Left lung (tissue), 10 donors: ENCODE data around the gene KIAA0232. TPM values are rescaled to one million over a fixed set of nuclear protein-coding genes. Genes with fewer than 3 reads are reported as not detected.

Experiments
- ATAC-seq: fragments of 200-7000 bp; cut with Tn5 transposase; one replicate; pipeline ENCODE4 v1.9.1; 2020; ENCODE audit warnings: moderate library complexity
- DNase-seq, 4 donors: peaks; one replicate each; pipeline ENCODE4 v3.0.0-alpha.2; 2013 to 2020
- H3K27ac ChIP-seq, 2 donors: fragments of 200-600 bp; sonication (generic) in 1 of 2; one replicate each; pipeline versions ENCODE4 v1.5.0 to v1.8.0; 2020 to 2021
- H3K27me3 ChIP-seq, 2 donors: fragments of 200-600 bp; sonication (generic) in 1 of 2; one replicate each; pipeline versions ENCODE4 v1.5.0 to v1.8.0; 2020 to 2021
- H3K36me3 ChIP-seq, 2 donors: fragments of 200-600 bp; sonication (generic) in 1 of 2; one replicate each; pipeline versions ENCODE4 v1.5.0 to v1.8.0; 2020 to 2021
- H3K4me1 ChIP-seq, 2 donors: fragments of 200-600 bp; one replicate each; pipeline ENCODE4 v1.8.0; 2021
- H3K4me3 ChIP-seq, 2 donors: fragments of 200-600 bp; sonication (generic) in 1 of 2; one replicate each; pipeline versions ENCODE4 v1.5.0 to v1.8.0; 2020 to 2021; ENCODE audit warnings: mild to moderate bottlenecking in 1 of 2
- H3K9me3 ChIP-seq, 2 donors: fragments of 200-600 bp; sonication (generic) in 1 of 2; one replicate each; pipeline versions ENCODE4 v1.5.0 to v1.8.0; 2020 to 2021
- intact Hi-C, 2 donors: fragments of 100-400 bp; cut with DNase I; formaldehyde crosslinking; loops; one replicate each; pipeline versions ENCODE4 v1.11.2 to v1.14.2; 2022
- polyA plus RNA-seq, 6 donors: library from polyadenylated mRNA; unstranded; fragments of 120-200 nt; gene quantifications; one replicate each; pipeline ENCODE4 v1.2.1, GENCODE V29; 2013; ENCODE audit not compliant: insufficient read length in 6 of 6
- total RNA-seq, 2 donors: library from RNA; stranded (reverse); fragmentation: NEBNext Ultra II Directional; extraction: Animal tissue kit (Norgen Biotek cat#: 25700); gene quantifications; one replicate each; pipeline ENCODE4 v1.2.1, GENCODE V29; 2021
- TF ChIP-seq, protein P1 (sequence below), 2 donors: fragments of 200-600 bp; sonication (generic) in 1 of 2; IDR thresholded peaks; one replicate each; pipeline versions ENCODE4 v1.5.0 to v1.8.0; 2021; ENCODE audit warnings: antibody characterized with exemption in 2 of 2
- donor health status: DM: no; HTN: yes; CAD: no.
- donor health status: DM: no; HTN: no; CAD: no.

The KIAA0232 gene
- total and polyA plus RNA-seq, 8 donors: 24.3 to 34.3 (median 29.1) TPM

DNA sequence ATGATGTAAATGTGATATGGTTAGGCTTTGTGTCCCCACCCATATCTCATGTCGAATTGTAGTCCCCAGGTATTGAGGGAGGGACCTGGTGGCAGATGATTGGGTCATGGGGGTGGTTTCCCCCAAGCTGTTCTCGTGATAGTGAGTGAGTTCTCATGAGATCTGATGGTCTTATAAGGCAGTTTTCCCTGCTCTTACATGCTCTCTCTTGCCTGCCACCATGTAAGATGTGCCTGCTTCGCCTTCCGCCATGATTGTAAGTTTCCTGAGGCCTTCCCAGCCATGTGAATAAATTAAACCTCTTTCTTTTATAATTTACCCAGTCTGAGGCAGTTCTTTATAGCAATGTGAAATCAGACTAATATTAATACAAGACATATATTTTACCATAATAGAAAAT is 42.6 kb upstream of the KIAA0232 start:
- no peaks in the 10 kb centered on the region for H3K27me3 ChIP-seq
- no peak overlapping the region for H3K27ac ChIP-seq
- H3K4me1 ChIP-seq: no peaks in the 10 kb centered on the region
- intact Hi-C loops: no loop called here
- H3K36me3 ChIP-seq: no peaks in the 10 kb centered on the region
- no peaks in the 10 kb centered on the region for H3K9me3 ChIP-seq
- H3K4me3 ChIP-seq: no peak overlapping the region
- ATAC-seq: no peak
- TF ChIP-seq, protein P1, sequence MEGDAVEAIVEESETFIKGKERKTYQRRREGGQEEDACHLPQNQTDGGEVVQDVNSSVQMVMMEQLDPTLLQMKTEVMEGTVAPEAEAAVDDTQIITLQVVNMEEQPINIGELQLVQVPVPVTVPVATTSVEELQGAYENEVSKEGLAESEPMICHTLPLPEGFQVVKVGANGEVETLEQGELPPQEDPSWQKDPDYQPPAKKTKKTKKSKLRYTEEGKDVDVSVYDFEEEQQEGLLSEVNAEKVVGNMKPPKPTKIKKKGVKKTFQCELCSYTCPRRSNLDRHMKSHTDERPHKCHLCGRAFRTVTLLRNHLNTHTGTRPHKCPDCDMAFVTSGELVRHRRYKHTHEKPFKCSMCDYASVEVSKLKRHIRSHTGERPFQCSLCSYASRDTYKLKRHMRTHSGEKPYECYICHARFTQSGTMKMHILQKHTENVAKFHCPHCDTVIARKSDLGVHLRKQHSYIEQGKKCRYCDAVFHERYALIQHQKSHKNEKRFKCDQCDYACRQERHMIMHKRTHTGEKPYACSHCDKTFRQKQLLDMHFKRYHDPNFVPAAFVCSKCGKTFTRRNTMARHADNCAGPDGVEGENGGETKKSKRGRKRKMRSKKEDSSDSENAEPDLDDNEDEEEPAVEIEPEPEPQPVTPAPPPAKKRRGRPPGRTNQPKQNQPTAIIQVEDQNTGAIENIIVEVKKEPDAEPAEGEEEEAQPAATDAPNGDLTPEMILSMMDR (IDR thresholded peaks at IDR 0.05): no peak
- DNase-seq: no peak

DNA sequence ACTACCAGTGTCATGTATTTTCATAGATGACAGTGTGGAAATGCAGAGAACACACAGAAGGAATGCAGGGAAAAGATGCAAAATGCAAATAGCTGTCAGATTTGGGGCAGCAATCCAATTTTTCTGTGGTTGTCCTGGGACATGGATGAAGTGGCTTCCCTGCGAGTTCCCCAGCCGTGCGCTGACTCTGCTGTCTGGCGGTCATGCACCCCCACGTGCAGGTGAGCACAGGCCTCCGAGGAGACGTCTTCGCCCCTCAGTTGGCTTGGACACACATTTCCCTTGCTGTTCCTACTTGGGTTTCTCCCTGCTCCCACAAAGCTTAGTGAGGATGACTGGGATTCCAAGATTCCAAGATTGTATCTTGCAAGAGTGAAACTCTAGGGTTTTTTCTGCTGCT is 42.2 kb upstream of the KIAA0232 start:
- peak in 1 of 4 donors; percentile 43 for DNase-seq
- ATAC-seq: no peak
- intact Hi-C loops: no loop called here
- Histone ChIP-seq H3K9me3 (no peaks in the 10 kb centered on the region), H3K36me3 (no peaks in the 10 kb centered on the region), H3K27me3 (no peaks in the 10 kb centered on the region), H3K4me1 (no peaks in the 10 kb centered on the region), H3K27ac (no peak overlapping the region), H3K4me3 (no peak overlapping the region)
- TF ChIP-seq, protein P1 (IDR thresholded peaks at IDR 0.05): no peak

DNA sequence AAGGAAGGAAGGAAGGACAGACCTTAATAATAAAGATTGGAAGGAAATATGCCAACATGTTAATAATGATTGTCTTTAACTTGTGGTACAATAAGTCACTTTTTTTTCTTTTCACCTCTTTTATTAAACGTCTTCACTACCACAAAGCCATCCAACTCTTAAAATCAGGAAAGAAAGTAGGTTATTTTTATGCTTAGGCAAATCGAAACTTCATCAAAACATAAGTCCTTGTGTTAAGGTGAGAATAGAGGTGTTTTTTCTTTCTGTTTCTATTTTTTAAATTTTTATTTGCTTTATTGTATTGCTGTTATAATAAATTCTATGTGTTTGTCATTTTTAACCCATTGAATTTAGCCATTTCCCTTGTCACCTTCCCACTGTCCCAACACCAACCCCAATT is 40.0 kb upstream of the KIAA0232 start:
- Histone ChIP-seq H3K4me1 (no peaks in the 10 kb centered on the region), H3K27me3 (no peaks in the 10 kb centered on the region), H3K9me3 (no peaks in the 10 kb centered on the region), H3K27ac (no peak overlapping the region), H3K36me3 (no peaks in the 10 kb centered on the region), H3K4me3 (no peak overlapping the region)
- TF ChIP-seq, protein P1 (IDR thresholded peaks at IDR 0.05): no peak
- no peak for ATAC-seq
- no peak for DNase-seq
- intact Hi-C loops: no loop called here

DNA sequence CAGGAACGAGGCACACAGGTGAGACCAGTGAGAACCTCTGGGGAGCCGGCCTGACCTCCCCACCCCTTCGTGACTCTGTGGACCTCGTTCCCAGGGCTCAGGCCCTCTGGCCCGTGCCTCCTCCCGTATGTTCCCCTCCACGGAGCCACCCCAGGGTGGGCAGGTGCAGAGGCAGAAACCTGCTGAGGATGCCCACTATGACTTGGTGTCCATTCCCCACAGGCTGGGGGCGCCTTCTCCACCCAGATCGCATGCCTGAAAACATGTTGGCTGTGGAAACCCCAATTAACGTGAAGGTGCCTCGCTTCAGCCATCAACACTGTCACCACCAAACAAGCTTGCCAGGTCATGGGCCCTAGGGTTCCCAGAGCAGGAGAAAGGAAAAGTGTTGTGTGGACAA is 39.5 kb upstream of the KIAA0232 start:
- intact Hi-C loops: no loop called here
- Histone ChIP-seq H3K27me3 (no peaks in the 10 kb centered on the region), H3K27ac (no peak overlapping the region), H3K36me3 (no peaks in the 10 kb centered on the region), H3K4me1 (peaks cover 0 to under 1% of the 10 kb centered on the region in 2 donors), H3K4me3 (no peak overlapping the region), H3K9me3 (no peaks in the 10 kb centered on the region)
- TF ChIP-seq, protein P1 (IDR thresholded peaks at IDR 0.05): no peak
- DNase-seq (no peak), ATAC-seq (no peak)

DNA sequence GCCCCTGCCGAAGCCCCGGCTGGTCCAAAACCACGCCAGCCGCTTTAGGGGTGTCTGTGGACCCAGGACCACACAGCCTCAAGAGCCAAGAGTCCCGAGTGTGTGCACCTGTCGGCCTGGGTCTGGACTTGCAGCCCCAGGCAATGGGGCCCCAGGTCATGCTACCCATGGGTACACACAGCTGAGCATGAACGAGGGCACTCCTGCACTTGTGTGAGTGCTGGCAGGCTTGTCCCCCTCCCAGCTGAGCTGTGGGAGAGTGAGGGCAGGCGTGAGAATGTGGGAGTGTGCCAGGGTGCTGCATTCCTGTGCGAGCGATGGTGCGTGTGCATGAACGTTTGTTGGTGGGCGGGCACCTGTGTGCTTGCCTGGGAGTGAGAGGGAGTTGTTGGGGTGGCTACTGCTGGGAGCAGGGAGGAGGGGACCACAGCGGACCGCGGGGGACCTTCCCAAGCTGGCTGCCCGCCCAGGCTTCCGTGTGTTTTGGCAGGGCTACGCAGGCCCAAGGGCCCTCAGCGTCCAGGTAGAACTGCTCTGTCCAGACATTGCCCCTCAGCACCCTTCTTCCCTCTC is 35.7 kb upstream of the KIAA0232 start:
- intact Hi-C loops: no loop called here
- ATAC-seq: peak; percentile 81
- H3K9me3 ChIP-seq: no peaks in the 10 kb centered on the region
- peak; percentile 48 to 91 (median 86) for DNase-seq
- H3K27me3 ChIP-seq: no peaks in the 10 kb centered on the region
- peaks cover 6 to 16% of the 10 kb centered on the region in 2 donors for H3K4me1 ChIP-seq
- H3K4me3 ChIP-seq: no peak overlapping the region
- TF ChIP-seq, protein P1 (IDR thresholded peaks at IDR 0.05): no peak
- peak overlapping the region in 1 of 2 donors; percentile 55 for H3K27ac ChIP-seq
- H3K36me3 ChIP-seq: no peaks in the 10 kb centered on the region
